CD4-positive, alpha-beta memory T cell (primary cell): ENCODE data around the gene IGFN1. TPM values are rescaled to one million over a fixed set of nuclear protein-coding genes. Genes with fewer than 3 reads are reported as not detected.
"Not testable (repeated sequence)": the region's sequence is repeated elsewhere in the genome, so short reads cannot be mapped to it uniquely, and the experiment has no call there.

Source experiments
- CTCF ChIA-PET: fragments of 350-600 bp; sonication (Branson Sonifier 250); formaldehyde crosslinking; loops from one replicate; lab custom pipeline; 2021; ENCODE audit warnings: inconsistent platforms; ENCODE audit not compliant: partially characterized antibody; lab: Charles Lee
- POLR2A ChIA-PET: fragments of 350-600 bp; sonication (Branson Sonifier 250); formaldehyde crosslinking; loops from one replicate; lab custom pipeline; 2021; ENCODE audit not compliant: partially characterized antibody; lab: Charles Lee
- DNase-seq, 5 donors: peaks; one replicate each; pipeline versions ENCODE4 v3.0.0 to v3.0.0-alpha.2; 2020 to 2022; ENCODE audit warnings: mixed read lengths in 1 of 5
- H3K27ac ChIP-seq: one replicate; pipeline ENCODE4 v1.7.0; 2013; ENCODE audit warnings: low read depth, low read length
- H3K27me3 ChIP-seq: 2 replicates; pipeline ENCODE4 v1.7.0; 2013; ENCODE audit warnings: mild to moderate bottlenecking, low read length, moderate library complexity; ENCODE audit not compliant: insufficient read depth
- H3K36me3 ChIP-seq: 2 replicates; pipeline ENCODE4 v1.7.0; 2013; ENCODE audit warnings: mild to moderate bottlenecking, low read length, moderate library complexity; ENCODE audit not compliant: insufficient read depth
- H3K4me1 ChIP-seq: 2 replicates; pipeline ENCODE4 v1.7.0; 2013; ENCODE audit warnings: mild to moderate bottlenecking, low read length, moderate library complexity; ENCODE audit not compliant: insufficient read depth
- H3K4me3 ChIP-seq, 2 donors: one replicate each; pipeline ENCODE4 v1.7.0; 2013; ENCODE audit warnings: low read length in 2 of 2, mild to moderate bottlenecking in 1 of 2
- H3K9me3 ChIP-seq, 2 donors: one replicate each; pipeline ENCODE4 v1.7.0; 2013; ENCODE audit warnings: low read length in 2 of 2, control low read depth in 1 of 2; ENCODE audit not compliant: control insufficient read depth in 1 of 2
- H3K27ac Mint-ChIP-seq, 7 donors: one replicate each; pipeline ENCODE4 v1.8.0; 2020 to 2021; ENCODE audit warnings: mixed read lengths in 7 of 7, mild to moderate bottlenecking in 6 of 7, inconsistent platforms in 3 of 7, moderate library complexity in 3 of 7
- H3K27me3 Mint-ChIP-seq, 2 donors: one replicate each; pipeline ENCODE4 v1.8.0; 2020 to 2021; ENCODE audit warnings: mixed read lengths in 2 of 2
- H3K36me3 Mint-ChIP-seq, 2 donors: one replicate each; pipeline ENCODE4 v1.8.0; 2020 to 2021; ENCODE audit warnings: mixed read lengths in 2 of 2, inconsistent platforms in 1 of 2, mild to moderate bottlenecking in 1 of 2
- H3K4me1 Mint-ChIP-seq, 4 donors: one replicate each; pipeline ENCODE4 v1.8.0; 2020 to 2021; ENCODE audit warnings: mixed read lengths in 4 of 4, mild to moderate bottlenecking in 1 of 4
- H3K4me3 Mint-ChIP-seq, 8 donors: one replicate each; pipeline ENCODE4 v1.8.0; 2020 to 2021; ENCODE audit warnings: mixed read lengths in 8 of 8, mild to moderate bottlenecking in 7 of 8, moderate library complexity in 6 of 8, inconsistent platforms in 3 of 8
- H3K9me3 Mint-ChIP-seq, 8 donors: one replicate each; pipeline ENCODE4 v1.8.0; 2020 to 2021; ENCODE audit warnings: mixed read lengths in 8 of 8, mild to moderate bottlenecking in 5 of 8, inconsistent platforms in 3 of 8, moderate library complexity in 1 of 8
- intact Hi-C: fragments of 100-400 bp; cut with micrococcal nuclease; formaldehyde crosslinking; loops from one replicate; pipeline ENCODE4 v1.15.1; 2023
- polyA plus RNA-seq, 2 donors: library from polyadenylated mRNA; unstranded; fragments of 300-500 nt; fragmentation: Illumina TruSeq; gene quantifications; one replicate each; pipeline ENCODE4 v1.2.3, GENCODE V29; 2021
- total RNA-seq, 2 experiments: library from RNA; stranded (reverse); gene quantifications; one replicate each; pipeline ENCODE4 v1.2.3, GENCODE V29; 2021

The IGFN1 gene
- total and polyA plus RNA-seq, 4 experiments from 2014 or later: not detected

DNA sequence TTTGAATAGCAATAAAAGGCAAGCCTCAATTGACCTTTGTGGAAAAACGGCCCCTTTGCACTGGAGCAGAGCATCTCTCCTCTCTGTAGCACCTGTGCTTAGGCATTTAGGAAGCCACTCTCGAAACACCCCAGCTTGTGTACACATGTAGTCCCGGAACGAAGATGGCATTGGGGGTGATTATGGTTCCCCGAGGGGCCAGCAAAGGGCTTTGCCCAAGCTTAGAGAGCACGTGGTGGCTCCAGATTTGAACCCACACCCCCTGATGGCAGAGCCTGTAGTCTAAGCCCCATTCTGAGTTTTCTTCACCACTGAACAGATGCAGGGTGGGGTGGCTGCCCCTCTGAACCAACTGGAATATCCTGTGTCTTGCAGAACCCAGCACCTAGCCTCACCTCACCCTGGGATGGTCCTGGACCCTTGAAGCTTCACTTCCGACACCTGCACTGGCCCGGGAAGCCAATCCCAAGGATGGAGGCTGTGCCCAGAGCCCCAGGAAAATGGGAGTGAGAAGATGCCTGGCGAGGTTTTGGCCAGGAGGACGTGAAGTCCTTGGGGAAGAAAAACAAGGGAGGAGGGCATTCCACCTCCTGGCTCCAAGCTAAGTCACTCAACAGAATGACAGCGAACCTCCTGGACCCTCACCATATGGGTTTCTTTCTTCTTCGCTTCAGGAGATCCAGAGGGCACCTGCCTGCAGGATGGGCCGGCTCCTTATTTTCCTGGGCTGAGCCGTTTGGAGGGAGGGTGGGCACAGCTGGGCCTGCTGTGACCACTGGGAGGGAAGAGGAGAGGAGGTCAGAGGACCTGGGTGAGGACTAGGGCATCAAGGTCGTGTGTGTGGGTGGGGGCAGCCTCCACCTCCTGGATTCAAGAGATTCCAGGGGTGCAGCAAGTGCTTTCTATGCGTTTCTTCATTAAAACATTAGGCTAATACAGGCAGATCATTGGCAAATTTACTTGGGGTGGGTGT is 37.7 kb downstream of the IGFN1 start:
- no peak overlapping the region for H3K4me3 Mint-ChIP-seq
- CTCF ChIA-PET: no interaction called here
- intact Hi-C loops: no loop called here

GRCh38 chr1:201229095-201229494 is 38.5 kb downstream of the IGFN1 start:
- peaks cover 0 to 18% (median 6%) of the 10 kb centered on the region in 8 donors for H3K9me3 Mint-ChIP-seq
- Histone ChIP-seq H3K4me3 (no peak overlapping the region), H3K4me1 (no peaks in the 10 kb centered on the region), H3K27ac (no peak overlapping the region), H3K27me3 (no peaks in the 10 kb centered on the region), H3K9me3 (no peaks in the 10 kb centered on the region), H3K36me3 (no peaks in the 10 kb centered on the region)
- H3K36me3 Mint-ChIP-seq: no peaks in the 10 kb centered on the region
- DNase-seq: no peak
- POLR2A ChIA-PET: no interaction called here
- H3K4me3 Mint-ChIP-seq: no peak overlapping the region
- CTCF ChIA-PET: no interaction called here
- H3K4me1 Mint-ChIP-seq: no peaks in the 10 kb centered on the region
- H3K27me3 Mint-ChIP-seq: peaks cover 10 to 21% of the 10 kb centered on the region in 2 donors
- intact Hi-C loops: no loop called here
- no peak overlapping the region for H3K27ac Mint-ChIP-seq

More for the DNA sequence above, 37.7 kb downstream of the IGFN1 start:
- Histone ChIP-seq H3K36me3 (no peaks in the 10 kb centered on the region), H3K4me3 (no peak overlapping the region), H3K27me3 (no peaks in the 10 kb centered on the region), H3K9me3 (no peaks in the 10 kb centered on the region), H3K27ac (no peak overlapping the region), H3K4me1 (no peaks in the 10 kb centered on the region)
- Mint-ChIP-seq H3K4me1 (no peaks in the 10 kb centered on the region), H3K36me3 (no peaks in the 10 kb centered on the region), H3K27me3 (peaks cover 10 to 21% of the 10 kb centered on the region in 2 donors), H3K9me3 (peaks cover 0 to 13% (median 4%) of the 10 kb centered on the region in 8 donors), H3K27ac (no peak overlapping the region)
- POLR2A ChIA-PET: no interaction called here
- no peak for DNase-seq

DNA sequence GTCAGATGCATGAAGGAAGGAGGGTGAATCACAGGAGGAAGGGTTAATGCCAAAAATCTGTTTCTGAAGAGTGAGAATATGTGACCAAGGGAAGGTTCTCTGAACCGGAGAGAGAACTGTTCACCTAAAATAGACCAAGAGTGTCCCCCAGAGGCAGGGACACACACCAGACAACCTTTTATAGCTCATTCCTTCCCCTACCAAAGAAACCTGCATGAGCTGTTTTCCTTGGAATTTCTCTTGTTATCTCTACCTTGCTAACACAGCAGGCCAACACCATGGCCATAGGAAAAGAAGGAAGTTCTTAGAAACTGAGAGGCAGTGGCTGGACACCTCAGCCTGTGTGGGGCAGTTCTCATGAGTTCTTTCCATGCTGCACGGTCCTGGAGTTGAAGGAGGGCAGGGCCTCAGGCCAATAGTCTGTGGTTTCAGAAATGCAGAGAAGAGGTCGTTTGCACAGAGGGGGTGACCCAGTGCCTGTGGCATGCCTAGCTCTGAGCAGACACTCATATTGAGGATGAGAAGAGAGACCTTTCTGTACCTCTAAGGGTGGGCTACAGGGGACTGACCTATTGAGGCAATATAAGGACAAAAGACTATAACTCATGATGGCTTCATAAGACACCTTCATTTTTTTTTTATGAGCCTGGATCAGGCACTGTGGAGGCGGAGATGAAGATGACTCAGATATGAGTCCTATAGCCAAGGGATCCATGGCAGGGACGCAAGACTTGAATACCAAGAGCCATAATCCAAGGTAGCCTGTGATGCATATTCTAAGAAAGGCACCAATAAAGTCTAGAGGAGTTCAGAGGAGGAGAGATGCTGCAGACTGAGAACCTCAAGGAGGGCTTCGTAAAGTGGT is 39.4 kb downstream of the IGFN1 start:
- Mint-ChIP-seq H3K4me3 (no peak overlapping the region), H3K27ac (no peak overlapping the region), H3K36me3 (no peaks in the 10 kb centered on the region), H3K9me3 (peaks cover 0 to 18% (median 6%) of the 10 kb centered on the region in 8 donors), H3K4me1 (no peaks in the 10 kb centered on the region), H3K27me3 (peaks cover 10 to 21% of the 10 kb centered on the region in 2 donors)
- Histone ChIP-seq H3K4me1 (no peaks in the 10 kb centered on the region), H3K27me3 (no peaks in the 10 kb centered on the region), H3K9me3 (no peaks in the 10 kb centered on the region), H3K27ac (no peak overlapping the region), H3K36me3 (no peaks in the 10 kb centered on the region), H3K4me3 (no peak overlapping the region)
- ChIA-PET POLR2A (no interaction called here), CTCF (no interaction called here)
- DNase-seq: no peak
- intact Hi-C loops: no loop called here

DNA sequence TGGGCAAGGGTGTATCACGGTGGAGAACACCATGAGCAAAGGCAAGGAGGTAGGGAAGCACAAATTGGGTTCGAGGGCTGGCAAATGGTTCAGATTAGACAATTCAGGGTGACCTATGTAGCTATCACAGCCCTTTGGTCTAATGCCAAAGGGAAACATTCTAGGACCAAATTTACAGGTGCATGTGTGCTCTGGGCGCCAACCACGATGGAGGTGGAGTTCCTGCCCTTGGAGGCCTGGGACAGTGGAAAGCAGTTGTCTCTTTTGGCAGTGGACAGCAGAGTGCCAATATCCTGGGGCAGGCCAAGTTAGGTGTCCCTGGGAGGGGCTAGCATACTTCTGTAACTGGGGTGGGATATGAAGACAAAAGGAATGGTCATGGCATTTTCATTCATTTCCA is 40.1 kb downstream of the IGFN1 start:
- DNase-seq: no peak
- H3K36me3 Mint-ChIP-seq: no peaks in the 10 kb centered on the region
- Histone ChIP-seq H3K4me3 (no peak overlapping the region), H3K36me3 (no peaks in the 10 kb centered on the region), H3K9me3 (no peaks in the 10 kb centered on the region), H3K27me3 (no peaks in the 10 kb centered on the region), H3K4me1 (no peaks in the 10 kb centered on the region), H3K27ac (no peak overlapping the region)
- no peak overlapping the region for H3K27ac Mint-ChIP-seq
- H3K4me3 Mint-ChIP-seq: no peak overlapping the region
- H3K27me3 Mint-ChIP-seq: peaks cover 10 to 21% of the 10 kb centered on the region in 2 donors
- H3K4me1 Mint-ChIP-seq: no peaks in the 10 kb centered on the region
- intact Hi-C loops: no loop called here
- CTCF ChIA-PET: no interaction called here
- peaks cover 0 to 18% (median 6%) of the 10 kb centered on the region in 8 donors for H3K9me3 Mint-ChIP-seq
- POLR2A ChIA-PET: no interaction called here

GRCh38 chr1:201239646-201240045 is 49.0 kb downstream of the IGFN1 start:
- DNase-seq, H3K4me1 Mint-ChIP-seq, CTCF ChIA-PET, H3K9me3 ChIP-seq, H3K4me3 Mint-ChIP-seq, POLR2A ChIA-PET, H3K27ac ChIP-seq, H3K27ac Mint-ChIP-seq, intact Hi-C loops, H3K36me3 ChIP-seq, H3K27me3 ChIP-seq, H3K9me3 Mint-ChIP-seq, H3K4me3 ChIP-seq, H3K36me3 Mint-ChIP-seq, H3K4me1 ChIP-seq: not testable (repeated sequence)
- H3K27me3 Mint-ChIP-seq: peaks cover 19 to 24% of the 10 kb centered on the region in 2 donors

DNA sequence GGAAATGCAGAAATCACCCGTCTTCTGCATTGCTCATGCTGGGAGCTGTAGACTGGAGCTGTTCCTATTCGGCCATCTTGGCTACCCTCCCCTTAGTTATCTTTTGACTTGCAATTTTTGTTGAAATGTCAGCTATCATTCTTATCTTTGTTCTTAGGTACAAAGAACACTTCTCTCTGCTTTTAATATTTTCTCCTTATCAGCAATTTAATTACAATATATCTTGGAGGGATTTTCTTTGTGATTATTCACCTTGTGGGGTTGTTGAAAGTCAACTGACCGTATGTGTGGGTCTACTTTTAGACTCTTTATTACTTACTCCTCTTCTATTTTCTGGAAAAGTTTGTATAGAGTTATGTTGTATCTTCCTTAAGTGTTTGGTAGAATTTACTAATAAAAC is 49.5 kb downstream of the IGFN1 start:
- Mint-ChIP-seq H3K4me1 (no peaks in the 10 kb centered on the region), H3K4me3 (no peak overlapping the region), H3K36me3 (no peaks in the 10 kb centered on the region), H3K27me3 (peaks cover 24% of the 10 kb centered on the region in 2 donors), H3K27ac (no peak overlapping the region), H3K9me3 (peaks cover 0 to 3% (median 0%) of the 10 kb centered on the region in 8 donors)
- POLR2A ChIA-PET: no interaction called here
- intact Hi-C loops: no loop called here
- H3K9me3 ChIP-seq: no peaks in the 10 kb centered on the region
- no peaks in the 10 kb centered on the region for H3K36me3 ChIP-seq
- CTCF ChIA-PET: no interaction called here
- H3K27me3 ChIP-seq: peaks cover 5% of the 10 kb centered on the region
- DNase-seq: no peak
- H3K4me3 ChIP-seq: no peak overlapping the region
- H3K4me1 ChIP-seq: no peaks in the 10 kb centered on the region
- H3K27ac ChIP-seq: no peak overlapping the region

DNA sequence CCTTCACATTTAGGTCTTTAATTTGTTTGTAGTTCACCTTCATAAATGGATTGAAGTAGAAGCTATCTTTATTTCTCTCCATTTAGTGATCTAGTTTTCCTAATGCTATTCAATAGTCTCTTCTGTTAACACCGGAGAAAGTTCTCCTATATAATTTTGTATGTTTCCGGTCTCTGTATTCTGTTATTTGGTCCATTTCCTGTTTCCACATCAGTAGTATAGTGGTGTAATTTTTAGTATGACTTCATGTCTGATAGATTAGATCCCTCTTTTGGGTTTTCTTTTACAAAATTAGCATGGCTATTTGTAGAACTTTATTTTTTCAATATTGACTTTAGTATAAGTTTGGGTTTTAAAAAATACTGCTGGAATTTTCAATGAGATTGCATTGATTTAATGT is 51.1 kb downstream of the IGFN1 start:
- H3K9me3 Mint-ChIP-seq: peaks cover 0 to 3% (median 0%) of the 10 kb centered on the region in 8 donors
- no peak overlapping the region for H3K4me3 Mint-ChIP-seq
- CTCF ChIA-PET: no interaction called here
- H3K36me3 ChIP-seq: no peaks in the 10 kb centered on the region
- H3K9me3 ChIP-seq: no peaks in the 10 kb centered on the region
- intact Hi-C loops: no loop called here
- no peak overlapping the region for H3K27ac ChIP-seq
- POLR2A ChIA-PET: no interaction called here
- peaks cover 25 to 26% of the 10 kb centered on the region in 2 donors for H3K27me3 Mint-ChIP-seq
- no peak for DNase-seq
- peaks cover 5% of the 10 kb centered on the region for H3K27me3 ChIP-seq
- H3K4me3 ChIP-seq: no peak overlapping the region
- H3K4me1 ChIP-seq: no peaks in the 10 kb centered on the region
- no peak overlapping the region for H3K27ac Mint-ChIP-seq
- H3K4me1 Mint-ChIP-seq: no peaks in the 10 kb centered on the region
- no peaks in the 10 kb centered on the region for H3K36me3 Mint-ChIP-seq
